NCI-H1048 (cell line): ENCODE results near the gene ZNF638.
"Not testable (repeated sequence)": the region's sequence is repeated elsewhere in the genome, so short reads cannot be mapped to it uniquely, and the experiment has no call there.

Source experiments
- DNase-seq: peaks from one replicate; lab custom pipeline; 2025; lab: John Stamatoyannopoulos, UW

The ZNF638 gene

DNA sequence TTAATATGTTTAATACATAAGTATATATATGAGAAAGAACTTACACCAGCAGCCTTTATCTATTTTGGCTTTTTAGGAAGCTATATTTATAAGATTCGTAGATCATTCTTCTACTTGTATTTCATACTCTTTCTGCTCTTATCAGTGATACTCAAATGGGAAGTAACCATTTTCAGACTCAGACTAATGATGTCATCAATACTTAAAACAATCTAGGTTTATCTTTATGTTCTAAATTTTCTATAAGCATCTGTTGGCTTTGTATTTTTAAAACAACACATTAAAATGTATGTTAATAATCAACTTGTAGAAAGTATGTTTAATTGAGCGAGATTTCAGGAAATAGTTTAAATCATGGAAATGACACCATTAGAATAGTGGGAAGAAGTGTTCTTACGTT, 70.8 kb downstream of the ZNF638 start:
- no peak for DNase-seq

DNA sequence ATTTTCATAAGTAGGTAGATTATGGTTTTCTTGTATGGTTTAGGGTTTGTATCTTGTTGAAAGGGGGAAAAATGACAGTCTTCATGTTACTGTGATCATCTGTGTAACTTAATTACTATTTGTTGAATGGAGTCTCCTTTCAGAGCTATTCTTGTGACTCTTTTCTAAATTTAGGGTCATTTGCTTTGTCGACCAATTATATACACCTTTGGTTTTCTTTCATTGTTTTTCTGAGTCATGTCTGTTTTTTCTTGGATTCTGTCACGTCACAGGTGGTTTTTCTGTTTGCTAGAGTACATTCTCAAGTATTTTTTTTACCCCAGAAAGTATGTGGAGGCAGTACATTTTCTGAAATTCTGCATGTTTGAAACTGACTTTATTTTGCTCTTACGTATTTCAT, 78.0 kb downstream of the ZNF638 start:
- DNase-seq, result no peak

DNA sequence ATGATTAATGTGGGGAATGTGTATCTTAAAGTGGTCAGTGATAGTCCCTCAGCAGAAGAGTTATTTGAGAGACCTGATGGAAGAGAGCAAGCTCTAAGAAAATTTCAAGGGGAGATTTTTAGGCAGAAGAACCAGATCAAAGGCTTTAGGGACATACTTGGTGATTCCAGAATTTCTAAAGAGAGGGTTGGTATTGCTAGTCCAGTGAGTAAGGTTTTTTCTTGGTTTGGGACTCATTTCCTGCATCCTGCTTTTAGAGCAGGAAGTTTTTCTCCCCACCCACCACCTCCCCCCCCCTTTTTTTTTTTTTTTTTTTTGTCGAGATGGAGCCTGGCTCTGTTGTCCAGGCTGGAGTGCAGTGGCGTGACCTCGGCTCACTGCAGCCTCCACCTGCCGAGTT, 79.1 kb downstream of the ZNF638 start:
- DNase-seq, result no peak

DNA sequence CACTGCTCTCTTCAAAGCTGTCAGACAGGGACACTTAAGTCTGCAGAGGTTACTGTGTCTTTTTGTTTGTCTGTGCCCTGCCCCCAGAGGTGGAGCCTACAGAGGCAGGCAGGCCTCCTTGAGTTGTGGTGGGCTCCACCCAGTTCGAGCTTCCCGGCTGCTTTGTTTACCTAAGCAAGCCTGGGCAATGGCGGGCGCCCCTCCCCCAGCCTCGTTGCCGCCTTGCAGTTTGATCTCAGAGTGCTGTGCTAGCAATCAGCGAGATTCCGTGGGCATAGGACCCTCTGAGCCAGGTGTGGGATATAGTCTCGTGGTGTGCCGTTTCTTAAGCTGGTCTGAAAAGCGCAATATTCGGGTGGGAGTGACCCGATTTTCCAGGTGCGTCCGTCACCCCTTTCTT, 85.3 kb downstream of the ZNF638 start:
- not testable (repeated sequence) for DNase-seq

DNA sequence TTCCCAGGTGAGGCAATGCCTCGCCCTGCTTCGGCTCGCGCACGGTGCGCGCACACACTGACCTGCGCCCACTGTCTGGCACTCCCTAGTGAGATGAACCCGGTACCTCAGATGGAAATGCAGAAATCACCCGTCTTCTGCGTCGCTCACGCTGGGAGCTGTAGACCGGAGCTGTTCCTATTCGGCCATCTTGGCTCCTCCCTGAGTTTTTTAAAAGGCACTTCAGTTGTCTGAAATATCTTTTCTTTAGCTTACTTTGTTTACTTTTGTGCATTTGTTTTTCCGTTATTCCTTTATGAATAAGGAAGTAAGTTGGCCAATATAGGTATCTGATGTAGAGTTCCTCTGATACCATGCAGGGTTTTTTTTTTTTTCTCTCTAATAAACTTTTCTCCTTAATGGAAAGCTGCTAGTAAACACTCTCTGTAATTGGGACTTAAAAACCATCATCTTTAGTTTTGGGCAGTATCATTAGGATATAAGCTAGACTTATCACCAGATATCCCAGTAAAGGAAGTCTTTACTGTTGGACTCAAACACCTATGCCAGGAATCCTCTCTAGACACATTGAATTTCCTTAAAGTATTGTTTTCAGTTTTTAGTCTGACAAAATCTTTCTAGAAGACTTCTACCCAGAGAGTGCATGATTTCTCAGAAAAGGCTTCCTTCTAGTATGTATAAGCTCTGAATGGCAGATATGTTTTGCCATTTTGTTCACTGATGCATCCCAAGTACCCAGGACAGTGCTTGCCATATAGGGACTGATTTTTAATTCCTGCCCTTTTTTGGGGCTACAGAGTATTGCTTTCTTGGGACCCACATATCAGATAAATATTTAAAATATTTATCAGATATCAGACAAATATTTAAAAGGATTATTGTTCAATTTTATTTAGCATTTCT, 86.0 kb downstream of the ZNF638 start:
- DNase-seq, result no peak

DNA sequence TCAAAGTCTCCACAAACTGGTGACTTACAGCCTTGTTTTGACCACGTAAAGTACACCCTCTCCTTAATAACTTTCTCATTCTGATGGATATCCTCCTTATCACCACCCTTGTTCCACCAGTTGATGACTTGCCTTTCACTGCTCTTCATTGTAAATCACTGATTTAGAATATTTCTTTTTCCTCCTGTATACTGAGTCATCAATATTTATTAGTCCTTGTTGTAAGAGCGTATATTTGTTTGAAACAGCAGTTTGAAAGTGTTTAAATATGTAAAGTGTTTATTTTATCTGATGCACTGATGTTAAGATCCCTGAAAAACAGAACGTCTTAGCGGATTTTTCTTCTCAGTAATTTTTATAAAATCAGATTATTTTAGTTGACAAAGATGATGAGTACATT, 87.6 kb downstream of the ZNF638 start:
- no peak for DNase-seq

DNA sequence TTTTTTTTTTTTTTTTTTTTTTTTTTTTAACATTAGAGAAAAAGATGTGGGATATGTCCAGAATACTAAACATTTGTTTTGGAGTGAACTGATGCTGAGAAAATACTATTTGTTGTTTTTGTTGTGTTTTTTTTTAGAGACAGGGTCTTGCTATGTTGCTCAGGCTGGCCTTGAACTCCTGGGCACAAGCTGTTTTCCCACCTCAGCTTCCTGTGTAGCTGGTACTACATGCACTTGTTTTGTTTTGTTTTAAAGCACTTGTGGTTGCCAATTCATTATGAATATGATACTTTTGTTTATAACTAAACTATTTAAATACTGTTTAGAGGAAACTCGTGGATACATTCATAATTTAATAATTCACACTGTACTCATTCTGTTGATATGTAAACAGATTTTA, 88.4 kb downstream of the ZNF638 start:
- no peak for DNase-seq

DNA sequence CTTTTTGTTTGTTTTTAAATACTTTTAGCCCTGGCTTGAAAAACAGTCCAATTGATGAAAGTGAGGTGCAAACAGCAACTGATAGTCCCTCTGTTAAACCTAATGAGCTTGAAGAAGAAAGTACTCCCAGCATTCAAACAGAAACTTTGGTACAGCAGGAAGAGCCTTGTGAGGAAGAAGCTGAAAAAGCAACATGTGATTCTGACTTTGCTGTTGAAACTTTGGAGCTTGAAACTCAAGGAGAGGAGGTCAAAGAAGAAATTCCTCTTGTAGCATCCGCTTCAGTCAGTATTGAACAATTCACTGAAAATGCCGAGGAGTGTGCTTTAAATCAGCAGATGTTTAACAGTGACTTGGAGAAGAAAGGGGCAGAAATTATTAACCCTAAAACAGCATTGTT, 91.2 kb downstream of the ZNF638 start:
- no peak for DNase-seq

DNA sequence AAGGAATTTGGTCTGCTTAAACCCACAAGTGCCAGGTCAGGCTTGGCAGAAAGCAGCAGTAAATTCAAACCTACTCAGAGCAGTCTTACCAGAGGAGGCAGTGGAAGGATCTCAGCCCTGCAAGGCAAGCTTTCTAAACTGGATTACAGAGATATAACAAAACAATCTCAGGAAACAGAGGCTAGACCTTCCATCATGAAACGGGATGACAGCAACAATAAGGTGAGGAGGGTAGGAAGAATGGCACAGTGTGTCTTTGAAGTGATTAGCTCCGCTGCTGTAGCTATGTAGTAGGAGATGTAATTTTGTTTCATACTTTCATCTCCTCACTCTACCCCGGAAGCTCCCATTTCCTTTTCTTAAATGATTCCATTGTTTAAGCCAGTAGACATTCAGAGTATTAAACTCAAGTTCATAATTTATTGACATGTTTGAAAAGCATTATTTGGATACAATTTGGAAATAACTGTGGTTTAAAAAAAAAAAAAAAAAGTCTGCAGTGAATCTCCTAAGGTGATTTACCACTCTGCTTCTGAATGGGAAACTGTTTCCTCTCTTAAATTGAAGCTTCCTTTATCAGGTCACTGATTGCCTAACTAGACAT, 92.3 kb downstream of the ZNF638 start:
- no peak for DNase-seq

DNA sequence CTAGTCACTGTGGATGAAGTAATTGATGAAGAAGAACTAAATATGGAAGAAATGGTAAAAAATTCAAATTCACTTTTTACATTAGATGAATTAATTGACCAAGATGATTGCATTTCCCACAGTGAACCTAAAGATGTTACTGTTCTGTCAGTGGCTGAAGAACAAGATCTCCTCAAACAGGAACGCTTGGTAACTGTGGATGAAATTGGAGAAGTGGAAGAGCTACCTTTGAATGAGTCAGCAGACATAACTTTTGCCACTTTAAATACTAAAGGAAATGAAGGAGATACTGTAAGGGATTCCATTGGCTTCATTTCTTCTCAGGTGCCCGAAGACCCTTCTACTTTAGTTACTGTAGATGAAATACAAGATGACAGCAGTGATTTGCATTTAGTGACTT, 95.1 kb downstream of the ZNF638 start:
- DNase-seq, result no peak

DNA sequence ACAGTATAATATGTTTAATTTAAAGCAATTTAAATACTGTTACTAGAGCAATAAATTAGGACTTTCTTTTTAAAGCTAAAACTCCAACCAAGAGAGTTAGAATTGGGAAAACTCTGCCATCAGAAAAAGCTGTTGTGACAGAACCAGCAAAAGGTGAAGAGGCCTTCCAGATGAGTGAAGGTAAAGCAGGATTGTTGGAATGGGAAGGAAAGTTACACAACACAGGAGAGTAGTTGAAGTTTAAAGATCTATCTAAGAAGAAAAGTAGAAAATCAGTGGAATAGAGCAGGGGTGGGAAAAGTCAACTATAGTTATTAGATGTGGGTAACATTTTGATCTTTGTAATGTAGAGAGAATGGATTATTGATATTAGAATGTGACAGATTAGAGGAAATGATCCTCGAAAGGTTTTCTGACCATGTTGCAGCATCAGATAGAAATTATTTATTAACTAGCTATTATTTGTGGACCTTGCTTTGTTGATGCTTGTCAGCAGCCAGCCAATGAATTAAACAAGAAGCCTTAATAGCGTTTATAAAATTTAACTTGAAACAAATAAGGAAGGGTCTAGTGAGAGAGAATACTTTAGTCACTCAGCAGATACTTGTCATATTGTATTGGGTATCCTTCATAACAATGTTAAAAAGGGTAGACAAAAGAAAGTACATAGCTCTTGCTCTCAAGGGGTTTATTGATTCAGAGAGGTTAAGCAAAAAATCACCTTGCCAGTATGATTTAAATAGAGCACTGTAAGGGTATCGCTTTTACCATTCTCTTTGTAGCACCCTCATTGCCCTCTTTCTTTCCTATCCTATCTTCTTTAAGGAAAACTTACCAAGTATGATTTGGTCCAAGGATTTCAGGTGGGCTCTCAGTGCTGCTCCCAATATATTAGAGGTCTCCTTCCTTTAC, 97.1 kb downstream of the ZNF638 start:
- no peak for DNase-seq

DNA sequence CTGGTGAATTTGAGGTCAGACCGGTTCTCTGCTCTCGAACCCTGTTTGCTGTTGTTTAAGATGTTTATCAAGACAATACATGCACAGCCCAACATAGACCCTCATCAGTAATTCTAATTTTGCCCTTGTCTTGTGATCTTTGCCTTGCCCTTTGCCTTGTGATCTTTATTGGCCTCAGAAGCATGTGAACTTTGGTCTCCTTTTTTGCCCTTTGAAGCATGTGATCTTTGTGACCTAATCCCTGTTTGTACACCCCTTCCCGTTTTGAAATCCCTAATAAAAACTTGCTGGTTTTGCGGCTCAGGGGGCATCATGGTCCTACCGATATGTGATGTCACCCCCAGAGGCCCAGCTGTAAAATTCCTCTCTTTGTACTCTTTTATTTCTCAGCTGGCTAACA, 113.6 kb downstream of the ZNF638 start:
- not testable (repeated sequence) for DNase-seq

DNA sequence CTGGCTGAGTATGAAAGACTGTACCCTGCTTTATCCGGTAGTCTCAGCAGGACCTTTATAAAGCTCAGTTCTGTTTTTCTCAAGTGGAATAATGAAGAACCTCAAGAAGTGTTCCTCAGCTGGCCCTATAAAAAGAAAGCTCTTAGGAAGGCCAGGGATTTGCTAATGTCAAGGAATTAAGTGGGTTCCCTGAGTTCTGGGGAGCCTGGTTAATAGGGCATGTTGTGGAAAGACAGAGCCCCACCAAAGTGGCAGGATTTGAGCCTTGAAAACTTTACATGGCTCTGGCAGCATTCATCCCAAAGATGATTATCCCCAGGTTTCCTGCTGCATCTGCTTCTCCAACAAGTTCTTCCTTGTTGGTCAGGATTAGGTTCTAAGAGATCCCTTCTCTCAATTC, 114.9 kb downstream of the ZNF638 start:
- DNase-seq, result no peak

DNA sequence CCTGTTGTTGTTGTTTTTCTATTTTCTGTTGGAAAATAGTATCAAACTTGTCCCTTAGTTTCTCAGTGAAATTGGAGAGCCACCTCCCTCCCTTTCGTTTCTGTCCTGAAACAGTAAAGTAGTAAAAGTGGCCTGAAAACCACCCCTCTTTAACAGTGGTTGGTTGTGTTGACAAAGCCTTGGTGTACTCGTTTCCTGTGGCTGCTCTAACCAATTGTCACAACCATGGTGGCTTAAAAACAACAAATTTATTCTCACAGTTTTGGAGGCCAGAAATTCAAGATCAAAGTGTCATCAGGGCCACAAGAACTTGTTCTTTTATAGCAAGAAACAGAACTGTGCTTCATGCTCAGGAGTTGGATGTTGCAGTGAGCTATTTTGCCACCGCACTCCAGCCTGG, 117.8 kb downstream of the ZNF638 start:
- DNase-seq, result no peak

DNA sequence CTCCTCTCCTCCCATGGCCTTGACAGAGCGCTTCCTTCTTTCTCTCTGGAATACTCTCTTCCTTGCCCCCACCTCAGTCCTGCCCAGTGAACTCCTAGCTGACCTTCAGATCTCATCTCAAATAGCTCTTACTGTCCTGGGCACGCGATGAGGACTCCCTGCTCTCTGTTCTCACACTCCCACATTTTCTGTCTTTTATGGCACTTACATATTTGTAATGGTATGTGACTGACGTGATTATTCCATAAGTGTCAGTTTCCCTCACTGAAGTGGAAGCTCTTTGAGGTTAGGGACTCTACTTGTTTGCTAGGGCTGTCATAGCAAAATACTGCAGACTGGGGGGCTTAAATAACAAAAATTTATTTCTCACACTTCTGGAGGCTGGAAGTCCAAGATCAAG, 120.1 kb downstream of the ZNF638 start:
- no peak for DNase-seq

DNA sequence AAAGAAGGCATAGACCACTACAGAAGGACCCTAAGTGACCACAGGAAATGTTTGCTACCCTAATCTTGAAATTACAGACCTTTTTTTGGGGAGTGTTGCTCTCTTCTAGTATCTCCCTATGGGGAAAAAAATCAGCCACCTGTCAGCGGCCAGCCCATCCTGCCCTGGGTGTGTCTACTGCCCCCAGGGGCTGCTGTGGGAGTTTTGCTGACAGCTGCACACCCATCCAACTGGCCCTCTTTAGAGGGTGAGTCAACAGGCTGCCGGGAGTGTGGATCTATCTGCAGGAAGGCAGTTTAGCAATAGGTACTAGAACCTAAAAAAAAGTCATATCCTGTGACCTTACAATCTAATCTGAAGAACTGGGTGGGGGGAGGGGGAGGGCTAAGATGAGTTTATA, 121.0 kb downstream of the ZNF638 start:
- DNase-seq, result no peak

DNA sequence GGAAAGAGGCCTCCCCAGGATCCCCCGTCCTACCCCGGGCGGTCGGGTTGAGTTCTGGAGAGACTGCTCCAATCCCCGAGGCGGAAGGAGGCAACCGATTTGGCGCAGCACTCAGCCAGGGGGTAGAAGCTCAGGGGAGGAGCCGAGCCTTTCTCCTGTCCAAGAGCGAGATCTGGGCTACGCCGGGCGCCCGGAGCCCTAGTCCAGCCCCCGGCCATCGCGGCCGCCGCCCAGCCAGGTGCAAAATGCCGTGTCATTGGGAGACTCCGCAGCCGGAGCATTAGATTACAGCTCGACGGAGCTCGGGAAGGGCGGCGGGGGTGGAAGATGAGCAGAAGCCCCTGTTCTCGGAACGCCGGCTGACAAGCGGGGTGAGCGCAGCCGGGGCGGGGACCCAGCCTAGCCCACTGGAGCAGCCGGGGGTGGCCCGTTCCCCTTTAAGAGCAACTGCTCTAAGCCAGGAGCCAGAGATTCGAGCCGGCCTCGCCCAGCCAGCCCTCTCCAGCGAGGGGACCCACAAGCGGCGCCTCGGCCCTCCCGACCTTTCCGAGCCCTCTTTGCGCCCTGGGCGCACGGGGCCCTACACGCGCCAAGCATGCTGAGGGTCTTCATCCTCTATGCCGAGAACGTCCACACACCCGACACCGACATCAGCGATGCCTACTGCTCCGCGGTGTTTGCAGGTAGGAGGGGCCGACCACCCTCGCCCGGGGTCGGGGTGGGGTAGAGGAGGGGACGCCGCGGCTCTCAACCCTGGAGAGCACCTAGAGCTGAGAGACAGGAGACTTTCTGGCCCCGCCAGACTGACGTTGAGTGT, 122.0 kb downstream of the ZNF638 start, which contains the start of gene DYSF:
Gene DYSF, plus strand, starts transcription at position 158 of the 817 bp plus-strand sequence.
- no peak for DNase-seq

DNA sequence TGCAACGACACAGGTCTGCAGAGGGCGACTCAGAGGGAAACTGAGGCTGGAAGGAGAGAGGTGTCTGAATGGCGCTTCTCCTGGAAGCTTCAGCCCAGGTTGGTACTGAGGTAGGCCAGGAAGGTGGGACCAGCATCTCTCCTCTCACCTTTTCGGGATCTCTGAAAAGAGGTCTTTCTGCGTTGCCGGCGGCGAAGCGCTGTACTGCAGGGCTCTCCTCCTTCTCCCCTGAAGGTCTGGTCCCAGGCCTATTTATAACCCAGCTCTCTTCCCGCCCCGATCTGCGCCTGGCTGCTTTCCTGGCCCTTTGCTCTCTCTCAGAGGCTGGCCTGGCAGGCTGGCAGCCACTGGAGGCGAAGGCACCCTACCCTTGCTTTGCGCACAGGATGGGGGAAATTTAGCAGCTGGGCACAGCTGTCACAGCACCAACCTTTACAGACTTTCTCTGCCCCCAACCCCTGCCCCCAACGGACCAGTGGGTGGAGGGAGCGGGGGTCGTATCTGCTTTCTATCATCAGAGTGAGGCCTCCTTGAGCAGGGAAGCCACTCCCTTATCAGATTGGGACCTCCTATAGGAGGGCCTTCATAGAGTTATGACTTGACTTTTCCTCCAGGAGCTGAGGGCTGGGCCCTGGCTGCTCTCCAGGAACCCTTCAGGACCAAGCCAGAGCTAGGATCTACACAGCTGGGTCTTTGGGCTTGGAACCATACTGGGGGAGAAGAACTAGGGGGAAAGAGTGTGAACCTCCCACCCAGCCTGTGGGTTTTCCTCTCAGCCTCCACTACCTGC, 122.8 kb downstream of the ZNF638 start:
- no peak for DNase-seq

DNA sequence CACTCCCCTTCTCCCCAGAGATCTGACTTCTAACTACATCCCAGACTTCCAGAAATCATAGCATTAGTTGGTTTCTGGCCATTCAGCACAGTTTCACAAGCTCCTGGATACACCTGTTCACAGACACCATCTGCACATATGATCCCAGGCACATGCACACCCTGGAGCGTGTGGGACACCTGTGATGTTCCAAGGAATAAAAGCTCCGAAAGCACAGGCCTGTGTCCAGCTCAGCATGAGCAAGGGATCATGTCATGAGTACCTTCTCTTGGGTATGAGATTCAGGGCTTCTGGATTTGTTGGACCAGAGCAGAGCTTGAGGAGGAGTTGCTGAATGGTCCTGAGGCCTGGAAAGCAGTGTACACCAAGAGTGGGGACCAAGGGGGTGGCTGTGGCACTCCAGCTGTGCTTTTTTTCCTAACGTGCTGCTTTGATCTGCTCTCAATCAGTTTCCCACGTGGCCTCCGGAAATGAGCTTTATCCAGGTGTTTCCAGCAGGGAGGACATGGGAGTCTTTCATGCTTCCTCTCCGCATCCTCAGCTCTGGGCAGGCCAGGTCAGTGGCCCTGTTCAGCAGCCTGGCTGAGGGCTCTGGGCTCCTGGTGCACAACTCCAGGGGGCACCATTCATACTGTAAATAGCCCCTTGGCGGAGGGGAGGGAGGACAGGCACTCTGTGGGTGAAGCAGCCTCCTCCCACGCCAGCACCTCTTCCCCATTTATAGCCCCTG, 123.6 kb downstream of the ZNF638 start:
- no peak for DNase-seq
